ENCODE measurements around the gene MAP3K20. TPM values are rescaled to one million over a fixed set of nuclear protein-coding genes. Genes with fewer than 3 reads are reported as not detected.
"Not testable (repeated sequence)": the region's sequence is repeated elsewhere in the genome, so short reads cannot be mapped to it uniquely, and the experiment has no call there.

Gene MAP3K20
- total and polyA plus RNA-seq, 10 donors: 3.2 to 24.1 (median 14.6) TPM

DNA sequence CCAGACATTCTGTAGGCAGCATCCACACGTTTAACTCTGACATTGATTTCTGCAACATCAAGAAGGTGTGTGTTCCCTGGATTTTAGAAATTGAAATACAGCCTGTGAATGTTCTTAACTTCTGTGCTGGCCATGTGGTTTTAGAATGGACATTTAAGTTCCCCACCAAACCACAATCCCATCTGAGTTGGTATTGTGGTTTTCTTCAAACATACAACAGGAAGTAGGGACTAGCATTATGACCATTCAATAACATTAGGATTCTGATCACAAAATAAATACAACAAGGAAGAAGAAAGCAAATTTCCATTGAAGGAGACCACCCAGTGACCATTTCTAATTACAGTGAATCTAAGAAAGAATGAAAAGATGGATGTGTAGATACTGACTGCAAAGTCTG lies 51.2 kb downstream of the MAP3K20 start:
- no peak overlapping the region for H3K4me3 ChIP-seq
- no peak for DNase-seq
- H3K9me3 ChIP-seq: no peaks in the 10 kb centered on the region
- no peaks in the 10 kb centered on the region for H3K36me3 ChIP-seq
- 42 to 65% (median 45%) methylated on average over 1 of the region's 1 CpG for WGBS, 5 donors
- no peaks in the 10 kb centered on the region for H3K27me3 ChIP-seq (replicated peaks in 1 of 7)
- intact Hi-C loops (cut with DNase I; ENCODE audit: low total_unique reads): no loop called here
- no peak overlapping the region for H3K27ac ChIP-seq
- H3K4me1 ChIP-seq: peaks cover 0 to 36% (median 11%) of the 10 kb centered on the region in 6 donors
- TF ChIP-seq, protein P1, sequence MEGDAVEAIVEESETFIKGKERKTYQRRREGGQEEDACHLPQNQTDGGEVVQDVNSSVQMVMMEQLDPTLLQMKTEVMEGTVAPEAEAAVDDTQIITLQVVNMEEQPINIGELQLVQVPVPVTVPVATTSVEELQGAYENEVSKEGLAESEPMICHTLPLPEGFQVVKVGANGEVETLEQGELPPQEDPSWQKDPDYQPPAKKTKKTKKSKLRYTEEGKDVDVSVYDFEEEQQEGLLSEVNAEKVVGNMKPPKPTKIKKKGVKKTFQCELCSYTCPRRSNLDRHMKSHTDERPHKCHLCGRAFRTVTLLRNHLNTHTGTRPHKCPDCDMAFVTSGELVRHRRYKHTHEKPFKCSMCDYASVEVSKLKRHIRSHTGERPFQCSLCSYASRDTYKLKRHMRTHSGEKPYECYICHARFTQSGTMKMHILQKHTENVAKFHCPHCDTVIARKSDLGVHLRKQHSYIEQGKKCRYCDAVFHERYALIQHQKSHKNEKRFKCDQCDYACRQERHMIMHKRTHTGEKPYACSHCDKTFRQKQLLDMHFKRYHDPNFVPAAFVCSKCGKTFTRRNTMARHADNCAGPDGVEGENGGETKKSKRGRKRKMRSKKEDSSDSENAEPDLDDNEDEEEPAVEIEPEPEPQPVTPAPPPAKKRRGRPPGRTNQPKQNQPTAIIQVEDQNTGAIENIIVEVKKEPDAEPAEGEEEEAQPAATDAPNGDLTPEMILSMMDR (IDR thresholded peaks at IDR 0.05 in 8 of 11, conservative IDR thresholded peaks at IDR 0.05 in 3 of 11): no peak
- no peak for TF ChIP-seq POLR2AphosphoS5 (IDR thresholded peaks at IDR 0.05)
- no peak for TF ChIP-seq POLR2A (IDR thresholded peaks at IDR 0.05)

DNA sequence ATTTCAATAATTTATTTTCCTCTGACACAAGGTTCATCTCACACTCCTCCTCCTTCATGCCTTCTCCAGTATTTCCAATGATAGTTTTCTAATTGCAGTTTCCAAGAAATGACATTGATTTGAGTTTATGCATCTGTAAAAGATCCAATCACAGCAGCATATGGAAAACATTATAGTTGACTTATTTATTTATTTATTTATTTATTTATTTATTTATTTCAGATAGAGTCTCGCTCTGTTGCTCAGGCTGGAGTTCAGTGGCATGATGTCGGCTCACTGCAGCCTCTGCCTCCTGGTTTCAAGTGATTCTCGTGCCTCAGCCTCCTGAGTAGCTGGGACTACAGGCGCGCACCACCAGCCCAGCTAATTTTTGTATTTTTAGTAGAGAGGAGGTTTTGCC lies 52.5 kb downstream of the MAP3K20 start:
- peaks cover 0 to 34% (median 11%) of the 10 kb centered on the region in 6 donors for H3K4me1 ChIP-seq
- H3K4me3 ChIP-seq; H3K27me3 ChIP-seq (replicated peaks in 1 of 7); H3K27ac ChIP-seq; DNase-seq; H3K9me3 ChIP-seq; intact Hi-C loops (cut with DNase I; ENCODE audit: low total_unique reads); H3K36me3 ChIP-seq: not testable (repeated sequence)
- 84 to 98% (median 98%) methylated on average over 5 of the region's 5 CpGs for WGBS, 5 donors

GRCh38 chr2:173130496-173131465 lies 55.1 kb downstream of the MAP3K20 start:
- Histone ChIP-seq H3K9me3 (no peaks in the 10 kb centered on the region), H3K27me3 (replicated peaks in 1 of 7) (no peaks in the 10 kb centered on the region), H3K4me1 (peaks cover 0 to 32% (median 8%) of the 10 kb centered on the region in 6 donors), H3K4me3 (no peak overlapping the region), H3K36me3 (no peaks in the 10 kb centered on the region), H3K27ac (no peak overlapping the region)
- intact Hi-C loops (cut with DNase I; ENCODE audit: low total_unique reads): no loop called here
- WGBS, 5 donors: 59 to 75% (median 73%) methylated on average over 6 of the region's 6 CpGs
- TF ChIP-seq POLR2AphosphoS5 (IDR thresholded peaks at IDR 0.05) (no peak), POLR2A (IDR thresholded peaks at IDR 0.05) (no peak)
- TF ChIP-seq, protein P1 (IDR thresholded peaks at IDR 0.05 in 8 of 11, conservative IDR thresholded peaks at IDR 0.05 in 3 of 11): no peak
- no peak for DNase-seq

GRCh38 chr2:173132531-173132930 lies 56.9 kb downstream of the MAP3K20 start:
- intact Hi-C loops (cut with DNase I; ENCODE audit: low total_unique reads): no loop called here
- no peak for DNase-seq
- Histone ChIP-seq H3K27me3 (replicated peaks in 1 of 7) (no peaks in the 10 kb centered on the region), H3K36me3 (no peaks in the 10 kb centered on the region), H3K27ac (no peak overlapping the region), H3K4me3 (no peak overlapping the region), H3K4me1 (peaks cover 3 to 45% (median 16%) of the 10 kb centered on the region in 6 donors), H3K9me3 (no peaks in the 10 kb centered on the region)
- TF ChIP-seq POLR2A (IDR thresholded peaks at IDR 0.05) (no peak), POLR2AphosphoS5 (IDR thresholded peaks at IDR 0.05) (no peak)
- TF ChIP-seq, protein P1 (IDR thresholded peaks at IDR 0.05 in 8 of 11, conservative IDR thresholded peaks at IDR 0.05 in 3 of 11): no peak
- 90 to 96% (median 93%) methylated on average over 1 of the region's 1 CpG for WGBS, 5 donors
